ENCODE data around the gene MYO9B. TPM values are rescaled to one million over a fixed set of nuclear protein-coding genes. Genes with fewer than 3 reads are reported as not detected.

Gene MYO9B
- total RNA-seq, 1 experiment from 2014 or later: 94.3 TPM

- TF ChIP-seq E2F1 (CRISPR knock-in tag; IDR thresholded peaks at IDR 0.05) (no peak), OVOL2 (CRISPR knock-in tag; IDR thresholded peaks at IDR 0.05; ENCODE audit: borderline replicate concordance) (no peak), USF1 (CRISPR knock-in tag; IDR thresholded peaks at IDR 0.05) (no peak), NFATC4 (CRISPR knock-in tag; IDR thresholded peaks at IDR 0.05) (no peak), STAT6 (CRISPR knock-in tag; conservative IDR thresholded peaks at IDR 0.05; ENCODE audit: low read depth) (no peak), SP1 (CRISPR knock-in tag; conservative IDR thresholded peaks at IDR 0.05) (peak; percentile 47; the same call in 1 of the 2 replicates), FOXK1 (CRISPR knock-in tag; IDR thresholded peaks at IDR 0.05) (peak; percentile 79; the same call in 1 of the 2 replicates), ZNF671 (CRISPR knock-in tag; IDR thresholded peaks at IDR 0.05) (no peak), ZNF317 (CRISPR knock-in tag; IDR thresholded peaks at IDR 0.05; ENCODE audit: borderline replicate concordance, low read depth) (no peak), HMGA2 (CRISPR knock-in tag; IDR thresholded peaks at IDR 0.05) (no peak), CREB1 (CRISPR knock-in tag; IDR thresholded peaks at IDR 0.05) (no peak), MYBL2 (CRISPR knock-in tag; IDR thresholded peaks at IDR 0.05) (peak; percentile 64)
Observed at GRCh38 chr19:17135001-17135853, 59.6 kb downstream of the MYO9B start (continued).

GRCh38 chr19:17136021-17136420 lies 60.4 kb downstream of the MYO9B start:
- peaks cover 3% of the 10 kb centered on the region; the same call in 1 of the 2 replicates for H3K36me3 Mint-ChIP-seq
- H3K9me3 Mint-ChIP-seq: no peaks in the 10 kb centered on the region
- peak overlapping the region; percentile 99 for H3K27ac Mint-ChIP-seq
- H3K4me3 Mint-ChIP-seq: no peak overlapping the region
- TF ChIP-seq SP1 (CRISPR knock-in tag; conservative IDR thresholded peaks at IDR 0.05) (0 out of 2 replicates have a peak, but pooled peaks have one; percentile 15), TEAD4 (CRISPR knock-in tag; IDR thresholded peaks at IDR 0.05) (no peak)
- ChIA-PET POLR2A (no interaction called here), CTCF (interaction anchor here (1.0 kb wide), 1 partner anchor 284 kb away, joined by 3 read pairs; the partner anchor contains the start of gene MVB12A)
- DNase-seq (ENCODE audit: low spot score): peak; percentile 29
- peak; percentile 41 for ATAC-seq
- no peaks in the 10 kb centered on the region for H3K27me3 Mint-ChIP-seq (ENCODE audit: low read depth)
- peaks cover 45% of the 10 kb centered on the region for H3K4me1 Mint-ChIP-seq

GRCh38 chr19:17136617-17137016 lies 61.0 kb downstream of the MYO9B start:
- ChIA-PET CTCF (interaction anchor here (1.0 to 1.1 kb wide), 2 partner anchors 283 to 694 kb away, joined by 3 read pairs; partner anchors contain the start of gene MVB12A), POLR2A (no interaction called here)
- peak overlapping the region; percentile 99 for H3K27ac Mint-ChIP-seq
- H3K9me3 Mint-ChIP-seq: no peaks in the 10 kb centered on the region
- H3K4me1 Mint-ChIP-seq: peaks cover 41% of the 10 kb centered on the region
- H3K27me3 Mint-ChIP-seq (ENCODE audit: low read depth): no peaks in the 10 kb centered on the region
- ATAC-seq (no peak), DNase-seq (ENCODE audit: low spot score) (no peak)
- no peak overlapping the region for H3K4me3 Mint-ChIP-seq
- TF ChIP-seq ZNF423 (CRISPR knock-in tag; IDR thresholded peaks at IDR 0.05): no peak
- no peak for TF ChIP-seq HMGA2 (CRISPR knock-in tag; IDR thresholded peaks at IDR 0.05)
- no peak for TF ChIP-seq ZBTB21 (CRISPR knock-in tag; IDR thresholded peaks at IDR 0.05; ENCODE audit: borderline replicate concordance)
- TF ChIP-seq GABPB1 (CRISPR knock-in tag; IDR thresholded peaks at IDR 0.05): peak; percentile 49; the same call in 1 of the 2 replicates
- H3K36me3 Mint-ChIP-seq: peaks cover 3% of the 10 kb centered on the region
